Measurements from ENCODE around the gene REC114.
A peak's percentile ranks its signal among the peaks of the same experiment; 100 is the strongest.

REC114 gene

GRCh38 chr15:73540161-73540560 is 97.2 kb downstream of the REC114 start:
- no peak for TF ChIP-seq CTCF (IDR thresholded peaks at IDR 0.05)

GRCh38 chr15:73541479-73541878 is 98.5 kb downstream of the REC114 start:
- TF ChIP-seq CTCF (IDR thresholded peaks at IDR 0.05) = no peak

GRCh38 chr15:73550190-73550589 is 107.2 kb downstream of the REC114 start:
- TF ChIP-seq CTCF (IDR thresholded peaks at IDR 0.05) = no peak

GRCh38 chr15:73555080-73555479 is 112.1 kb downstream of the REC114 start:
- no peak for TF ChIP-seq CTCF (IDR thresholded peaks at IDR 0.05)

GRCh38 chr15:73558529-73558928 is 115.6 kb downstream of the REC114 start:
- no peak for TF ChIP-seq CTCF (IDR thresholded peaks at IDR 0.05)

DNA sequence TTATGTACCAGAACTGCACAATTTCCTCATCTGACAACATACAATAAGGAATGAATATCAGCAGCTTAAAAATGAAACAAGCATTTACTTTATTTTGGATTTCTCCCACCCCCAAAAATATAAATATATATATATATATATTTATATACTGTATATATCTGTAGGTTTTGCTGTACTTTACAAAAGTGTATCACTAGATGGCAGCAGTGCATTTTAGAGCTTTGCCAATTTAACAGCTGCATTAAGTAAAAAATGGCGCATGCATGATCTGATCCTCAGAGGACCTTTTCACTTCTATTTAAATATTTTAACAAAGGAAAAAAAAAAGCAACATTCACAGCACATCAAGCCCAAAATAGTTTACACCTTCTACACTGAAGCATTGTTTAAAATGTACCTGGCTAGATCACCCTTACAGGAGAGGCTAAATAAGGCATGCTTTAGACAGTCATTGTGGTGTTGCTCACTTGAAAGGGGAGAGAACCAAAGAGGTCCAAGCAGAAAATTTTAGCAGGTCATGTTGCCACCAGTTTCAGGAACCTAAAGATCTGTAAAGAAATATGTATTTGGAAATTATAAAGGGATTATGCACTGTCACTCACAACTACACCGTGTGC is 117.6 kb downstream of the REC114 start:
- TF ChIP-seq CTCF (IDR thresholded peaks at IDR 0.05) = peak; percentile 24; the same call in 1 of the 2 replicates

GRCh38 chr15:73564255-73564654 is 121.3 kb downstream of the REC114 start:
- TF ChIP-seq CTCF (IDR thresholded peaks at IDR 0.05) = no peak

- TF ChIP-seq CTCF (IDR thresholded peaks at IDR 0.05) = no peak
Measured at GRCh38 chr15:73567020-73567419, 124.1 kb downstream of the REC114 start.

Data from LNCAP (cell line).